Measurements from ENCODE around the gene CLNK.

The CLNK gene

GRCh38 chr4:10701161-10701560, 16.6 kb upstream of the CLNK start:
- DNase-seq, result no peak

GRCh38 chr4:10698172-10698571, 13.6 kb upstream of the CLNK start:
- DNase-seq, result no peak

GRCh38 chr4:10697086-10697485, 12.5 kb upstream of the CLNK start:
- no peak for DNase-seq

- no peak for DNase-seq
Observed at GRCh38 chr4:10696253-10696652, 11.7 kb upstream of the CLNK start.

GRCh38 chr4:10694828-10695209, 10.3 kb upstream of the CLNK start:
- DNase-seq, result no peak

- no peak for DNase-seq
Observed at GRCh38 chr4:10694151-10694827, 9.7 kb upstream of the CLNK start.

- DNase-seq, result no peak
Observed at GRCh38 chr4:10691651-10692050, 7.1 kb upstream of the CLNK start.

GRCh38 chr4:10690185-10690907, 5.8 kb upstream of the CLNK start:
- DNase-seq, result no peak

GRCh38 chr4:10688846-10689245, 4.3 kb upstream of the CLNK start:
- no peak for DNase-seq

- DNase-seq, result no peak
Observed at GRCh38 chr4:10688022-10688421, 3.5 kb upstream of the CLNK start.

- no peak for DNase-seq
Observed at GRCh38 chr4:10687526-10687925, 3.0 kb upstream of the CLNK start.

- no peak for DNase-seq
Observed at GRCh38 chr4:10682397-10682796, 2.2 kb downstream of the CLNK start.

- no peak for DNase-seq
Observed at GRCh38 chr4:10677796-10678497, 6.6 kb downstream of the CLNK start.

- no peak for DNase-seq
Observed at GRCh38 chr4:10673817-10674369, 10.7 kb downstream of the CLNK start.

- no peak for DNase-seq
Observed at GRCh38 chr4:10672379-10672778, 12.2 kb downstream of the CLNK start.

- no peak for DNase-seq
Observed at GRCh38 chr4:10671799-10672198, 12.8 kb downstream of the CLNK start.

- no peak for DNase-seq
Observed at GRCh38 chr4:10671366-10671765, 13.2 kb downstream of the CLNK start.

GRCh38 chr4:10670321-10670720, 14.2 kb downstream of the CLNK start:
- DNase-seq, result no peak

- peak; percentile 69 for DNase-seq
Observed at GRCh38 chr4:10667701-10668326, 16.8 kb downstream of the CLNK start.

GRCh38 chr4:10666616-10667015, 18.0 kb downstream of the CLNK start:
- no peak for DNase-seq

GRCh38 chr4:10664408-10664807, 20.2 kb downstream of the CLNK start:
- DNase-seq, result no peak

GRCh38 chr4:10662937-10663336, 21.6 kb downstream of the CLNK start:
- DNase-seq, result no peak

- DNase-seq, result no peak
Observed at GRCh38 chr4:10661047-10661446, 23.5 kb downstream of the CLNK start.

Measured in NCI-H1694 treated with DMSO at 0.1 percent for 48 hours (cell line).